NCI-H187 treated with DMSO at 0.1 percent for 48 hours (cell line): ENCODE results near the gene GRM6.

Experiments
- DNase-seq: peaks from one replicate; lab custom pipeline; 2025; lab: John Stamatoyannopoulos, UW

The GRM6 gene

DNA sequence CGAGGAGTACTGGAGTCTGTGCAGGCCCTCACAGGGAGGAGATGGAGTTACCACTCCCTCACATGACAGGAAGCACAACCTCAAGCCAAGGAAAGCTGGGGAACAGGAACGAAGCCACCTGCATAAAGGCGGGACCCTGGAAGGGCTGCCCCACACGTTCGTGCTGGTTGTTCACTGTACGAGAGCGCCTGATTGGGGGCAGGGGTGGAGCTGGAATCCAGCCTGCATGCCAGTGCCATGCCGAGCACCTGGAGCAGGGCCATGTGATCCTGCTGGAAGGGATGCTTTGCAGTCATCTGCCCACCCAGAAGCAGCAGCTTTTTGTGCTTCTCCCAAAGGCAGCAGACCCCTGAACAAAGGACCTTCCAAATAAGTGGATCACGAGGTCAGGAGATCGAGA, 11.4 kb downstream of the GRM6 start:
- no peak for DNase-seq

DNA sequence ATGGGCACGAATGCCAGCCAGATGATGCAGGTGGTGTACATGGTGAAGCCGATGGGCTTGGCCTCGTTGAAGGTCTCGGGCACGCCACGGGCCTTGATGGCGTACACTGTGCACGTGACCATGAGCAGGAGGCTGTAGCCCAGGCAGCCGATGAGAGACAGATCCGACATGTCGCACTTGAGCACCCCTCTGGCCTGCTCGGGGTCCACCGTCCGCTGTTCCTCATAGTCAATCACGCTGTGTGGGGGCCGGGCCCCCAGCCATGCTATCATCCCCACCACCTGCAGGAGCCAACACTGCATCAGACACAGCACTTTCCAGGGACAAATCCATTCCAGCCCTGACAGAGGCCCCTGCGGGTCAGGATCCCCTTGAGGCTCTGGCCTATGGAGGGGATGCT, 12.2 kb downstream of the GRM6 start:
- no peak for DNase-seq

DNA sequence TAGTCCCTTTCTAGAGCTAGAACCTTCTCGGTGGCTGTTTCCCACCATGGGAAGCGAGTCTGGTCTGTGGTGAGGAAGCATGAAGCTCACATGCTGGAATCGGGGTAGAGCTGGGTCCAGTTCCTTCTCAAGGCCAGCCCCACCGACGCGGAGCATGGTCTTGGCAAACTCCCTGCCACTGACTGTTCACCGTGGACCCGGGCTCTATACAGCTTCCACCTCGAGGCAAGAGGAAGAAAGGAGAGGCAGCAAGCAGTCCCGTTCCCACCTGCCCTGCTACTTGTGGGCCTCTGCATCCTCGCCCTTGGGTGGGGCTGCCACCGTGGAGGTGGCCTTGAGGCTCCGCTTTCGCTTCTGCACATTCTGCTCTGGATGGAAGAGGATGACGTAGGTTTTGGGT, 13.7 kb downstream of the GRM6 start:
- no peak for DNase-seq

DNA sequence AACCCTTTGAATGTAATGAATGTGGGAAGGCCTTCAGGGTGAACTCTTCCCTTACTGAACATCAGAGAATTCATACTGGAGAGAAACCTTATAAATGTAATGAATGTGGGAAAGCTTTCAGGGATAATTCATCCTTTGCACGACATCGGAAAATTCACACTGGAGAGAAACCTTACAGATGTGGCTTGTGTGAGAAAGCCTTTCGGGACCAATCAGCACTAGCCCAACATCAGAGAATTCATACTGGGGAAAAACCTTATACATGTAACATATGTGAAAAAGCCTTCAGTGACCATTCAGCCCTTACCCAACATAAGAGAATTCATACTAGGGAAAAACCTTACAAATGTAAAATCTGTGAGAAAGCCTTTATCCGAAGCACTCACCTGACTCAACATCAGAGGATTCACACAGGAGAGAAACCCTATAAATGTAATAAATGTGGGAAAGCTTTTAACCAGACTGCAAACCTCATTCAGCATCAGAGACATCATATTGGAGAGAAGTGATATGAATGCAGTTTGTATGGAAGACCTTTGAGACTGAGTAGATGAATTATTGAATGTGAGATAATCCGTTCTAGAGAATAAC, 29.6 kb downstream of the GRM6 start:
- DNase-seq, result no peak

DNA sequence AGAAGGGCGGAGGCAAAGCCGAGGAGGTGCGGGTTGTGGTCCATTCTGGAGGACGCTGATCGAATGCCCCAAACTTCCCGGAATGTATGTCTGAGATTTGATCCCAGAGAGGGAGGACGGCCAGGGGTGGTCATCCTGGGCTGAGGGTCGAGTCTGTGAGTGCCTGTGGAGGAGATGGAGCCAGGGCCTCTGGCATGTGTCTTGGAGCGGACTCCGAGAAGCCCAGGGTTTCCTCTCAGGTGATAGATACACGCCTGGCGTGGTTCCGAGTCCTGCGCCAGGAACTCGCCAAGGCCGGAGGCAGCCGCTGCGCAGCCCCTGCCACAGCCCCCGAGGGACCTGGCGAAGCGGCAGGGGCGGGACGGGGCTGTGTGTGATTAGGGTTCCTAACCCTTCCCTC, 53.8 kb downstream of the GRM6 start:
- DNase-seq, result no peak

DNA sequence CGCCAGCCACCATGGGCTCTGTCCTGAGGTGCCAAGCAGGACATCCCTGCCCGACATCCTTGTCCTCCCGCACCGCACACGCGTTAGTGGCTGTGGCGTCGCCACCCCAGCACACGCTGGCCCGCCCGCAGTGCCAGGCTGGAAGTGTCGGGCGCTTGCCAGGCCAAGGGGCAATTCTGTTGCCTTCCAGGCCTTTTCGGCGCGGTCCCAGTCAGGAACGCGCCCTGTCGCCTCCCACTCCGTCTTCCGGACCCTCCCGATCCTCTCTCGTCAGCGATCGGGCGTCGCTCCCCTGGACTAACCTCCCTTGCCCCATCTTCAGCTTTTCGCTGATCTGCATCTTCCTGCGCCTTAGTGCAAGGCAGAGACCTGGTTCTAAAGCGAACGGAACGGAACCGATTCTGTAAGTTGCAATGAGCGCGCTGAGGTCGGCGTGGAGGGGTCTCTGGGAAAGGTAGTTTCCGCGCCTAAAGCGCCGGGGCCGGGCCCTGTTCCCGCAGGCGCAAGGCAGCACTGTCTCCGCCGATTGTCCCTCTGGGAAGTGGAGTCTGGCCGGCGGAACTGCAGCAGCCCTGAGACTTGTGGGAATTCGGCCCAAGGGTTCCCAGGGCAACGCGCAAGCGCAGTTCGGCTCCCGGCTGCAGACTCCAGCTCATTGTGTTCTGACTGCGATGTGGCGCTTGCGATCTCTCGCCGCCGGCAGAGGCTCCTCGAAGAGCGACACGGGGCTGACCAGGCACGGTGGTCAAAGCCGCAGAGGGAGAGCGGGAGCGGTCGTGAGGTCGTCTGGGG, 54.4 kb downstream of the GRM6 start, which contains the start of gene ZNF454:
ZNF454 (plus strand) TSS at position 630 of the 792 bp plus-strand sequence. CDS start 1,594 bp downstream, outside the sequence.
- no peak for DNase-seq

DNA sequence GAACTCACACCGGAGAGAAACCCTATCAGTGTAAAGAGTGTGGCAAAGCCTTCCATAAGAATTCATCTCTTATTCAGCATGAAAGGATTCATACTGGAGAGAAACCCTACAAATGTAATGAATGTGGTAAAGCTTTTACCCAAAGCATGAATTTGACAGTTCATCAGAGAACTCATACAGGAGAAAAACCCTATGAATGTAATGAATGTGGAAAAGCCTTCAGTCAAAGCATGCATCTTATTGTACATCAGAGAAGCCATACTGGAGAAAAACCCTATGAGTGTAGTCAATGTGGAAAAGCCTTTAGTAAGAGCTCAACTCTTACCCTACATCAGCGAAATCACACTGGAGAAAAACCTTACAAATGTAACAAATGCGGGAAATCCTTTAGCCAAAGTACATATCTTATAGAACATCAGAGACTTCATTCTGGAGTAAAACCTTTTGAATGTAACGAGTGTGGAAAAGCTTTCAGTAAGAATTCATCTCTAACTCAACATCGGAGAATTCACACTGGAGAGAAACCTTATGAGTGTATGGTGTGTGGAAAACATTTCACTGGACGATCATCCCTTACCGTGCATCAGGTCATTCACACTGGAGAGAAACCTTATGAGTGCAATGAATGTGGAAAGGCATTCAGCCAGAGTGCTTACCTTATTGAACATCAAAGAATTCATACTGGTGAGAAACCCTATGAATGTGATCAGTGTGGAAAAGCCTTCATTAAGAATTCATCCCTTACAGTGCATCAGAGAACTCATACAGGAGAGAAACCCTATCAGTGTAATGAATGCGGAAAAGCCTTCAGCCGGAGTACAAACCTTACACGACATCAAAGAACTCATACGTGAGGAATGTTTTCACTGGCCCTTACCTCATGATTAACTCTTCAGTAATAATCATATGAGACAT, 63.0 kb downstream of the GRM6 start:
- no peak for DNase-seq
